Transverse colon (tissue), 4 donors: ENCODE measurements around the gene SLC39A6. TPM values are rescaled to one million over a fixed set of nuclear protein-coding genes. Genes with fewer than 3 reads are reported as not detected.
"Not testable (repeated sequence)": the region's sequence is repeated elsewhere in the genome, so short reads cannot be mapped to it uniquely, and the experiment has no call there.

Source experiments
- DNase-seq: peaks from one replicate; pipeline ENCODE4 v3.0.0-alpha.2; 2019
- H3K27ac ChIP-seq, 4 donors: fragments of 200-600 bp; sonication (generic); 2 replicates each; pipeline ENCODE4 v1.5.1; 2016 to 2018; ENCODE audit warnings: inconsistent platforms in 4 of 4
- H3K27me3 ChIP-seq: fragments of 200-600 bp; sonication (generic); 2 replicates; pipeline ENCODE4 v1.5.1; 2017; ENCODE audit warnings: inconsistent platforms
- H3K36me3 ChIP-seq, 4 donors: fragments of 200-600 bp; sonication (generic); 2 replicates each; pipeline ENCODE4 v1.5.1; 2017 to 2019; ENCODE audit warnings: inconsistent platforms in 4 of 4
- H3K4me1 ChIP-seq, 4 donors: fragments of 200-600 bp; sonication (generic); 2 replicates each; pipeline ENCODE4 v1.5.1; 2017 to 2020; ENCODE audit warnings: inconsistent platforms in 4 of 4
- H3K4me3 ChIP-seq, 4 donors: fragments of 200-600 bp; sonication (generic); 1 replicate in 1 of 4; 2 replicates in 3 of 4; pipeline versions ENCODE4 v1.5.1 to v1.6.1; 2017 to 2019; ENCODE audit warnings: inconsistent platforms in 4 of 4
- H3K9me3 ChIP-seq, 2 donors: fragments of 200-600 bp; sonication (generic); 2 replicates each; pipeline ENCODE4 v1.5.1; 2017 to 2019; ENCODE audit warnings: inconsistent platforms in 2 of 2
- CTCF ChIP-seq, 5 experiments: fragments of 200-600 bp in 3 of 5; fragments of 450-650 bp in 2 of 5; sonication (generic) in 3 of 5; IDR thresholded peaks; 1 replicate in 2 of 5; 2 replicates in 3 of 5; pipeline ENCODE4 v1.5.1; 2016 to 2017; ENCODE audit warnings: antibody characterized with exemption in 5 of 5, inconsistent platforms in 3 of 5, mild to moderate bottlenecking in 2 of 5, moderate library complexity in 1 of 5
- EP300 ChIP-seq: sonication (generic); formaldehyde crosslinking; IDR thresholded peaks from one replicate; pipeline ENCODE4 v1.6.1; 2017; ENCODE audit warnings: antibody characterized with exemption, low read depth
- POLR2A ChIP-seq: fragments of 450-650 bp; IDR thresholded peaks from one replicate; pipeline ENCODE4 v1.6.1; 2016; ENCODE audit warnings: antibody characterized with exemption, mild to moderate bottlenecking, moderate library complexity
- POLR2AphosphoS5 ChIP-seq, 3 donors: sonication (generic); formaldehyde crosslinking; IDR thresholded peaks; one replicate each; pipeline ENCODE4 v1.6.1; 2016; ENCODE audit warnings: antibody characterized with exemption in 3 of 3
- WGBS, 2 donors: methylation state at CpG; one replicate each; pipeline ENCODE4 v1.1.5; 2018; ENCODE audit warnings: low coverage in 1 of 2; 5-methylcytosine and 5-hydroxymethylcytosine counted together
- in situ Hi-C, 4 donors: fragments of 200-750 bp; cut with MboI; loops; one replicate each; pipeline versions ENCODE4 v1.15.0 to v1.15.1; 2017; ENCODE audit warnings: low sequenced_read_pairs in 3 of 4, low pct_ligation_motif_present in 1 of 4, low pct_unique_long_range_greater_than_20kb in 1 of 4
- intact Hi-C: fragments of 100-400 bp; cut with DNase I; formaldehyde crosslinking; loops from one replicate; pipeline ENCODE4 v1.15.1; 2023; ENCODE audit warnings: low total_unique reads
- total RNA-seq, 4 donors: library from RNA; depleted of rRNA; stranded (reverse); fragments of >200 nt; gene quantifications; one replicate each; pipeline ENCODE4 v1.1.0, GENCODE V29; 2016

Gene SLC39A6
- total RNA-seq, 4 donors from 2014 or later: 4.5 to 24.3 (median 19.6) TPM

GRCh38 chr18:36067055-36067957 is 61.8 kb downstream of the SLC39A6 start, which contains the start of gene RPRD1A:
Gene RPRD1A, minus strand, starts transcription at chr18:36067559. Its CDS starts 155 bp downstream, at chr18:36067404.
- H3K27me3 ChIP-seq: no peaks in the 10 kb centered on the region
- in situ Hi-C loops: no loop called here
- intact Hi-C loops: no loop called here
- peak; percentile 99 for DNase-seq
- peak within 1 kb of the TSS; percentile 72 to 94 (median 74) for H3K4me3 ChIP-seq
- WGBS, 2 donors: 1 to 50% methylated on average over 1 to 60 of the region's 66 CpGs
- peak; percentile 62 for TF ChIP-seq POLR2A
- peak; percentile 62 to 83 (median 79) for TF ChIP-seq POLR2AphosphoS5 (IDR thresholded peaks at IDR 0.05)
- peak in 1 of 5 experiments; percentile 16 for TF ChIP-seq CTCF (IDR thresholded peaks at IDR 0.05)
- no peak for TF ChIP-seq EP300
- no peaks in the 10 kb centered on the region for H3K9me3 ChIP-seq
- H3K27ac ChIP-seq: peak within 1 kb of the TSS; percentile 86 to 94 (median 88)
- no peaks in the 10 kb centered on the region for H3K36me3 ChIP-seq
- peaks cover 0 to 15% (median 11%) of the 10 kb centered on the region in 4 donors for H3K4me1 ChIP-seq

GRCh38 chr18:36066686-36067054 is 62.5 kb downstream of the SLC39A6 start:
- Histone ChIP-seq H3K4me1 (peaks cover 0 to 15% (median 11%) of the 10 kb centered on the region in 4 donors), H3K4me3 (peak overlapping the region; percentile 72 to 94 (median 74)), H3K27me3 (no peaks in the 10 kb centered on the region), H3K9me3 (no peaks in the 10 kb centered on the region), H3K27ac (peak overlapping the region; percentile 86 to 94 (median 88)), H3K36me3 (no peaks in the 10 kb centered on the region)
- no peak for DNase-seq
- intact Hi-C loops (no loop called here), in situ Hi-C loops (no loop called here)
- TF ChIP-seq POLR2AphosphoS5 (IDR thresholded peaks at IDR 0.05) (no peak), POLR2A (no peak), CTCF (IDR thresholded peaks at IDR 0.05) (no peak), EP300 (no peak)
- 0% methylated on average over 4 to 5 of the region's 5 CpGs for WGBS, 2 donors

GRCh38 chr18:36066001-36066400 is 63.1 kb downstream of the SLC39A6 start:
- DNase-seq: no peak
- peak overlapping the region in 3 of 4 donors; percentile 72 to 94 (median 76) for H3K4me3 ChIP-seq
- in situ Hi-C loops (no loop called here), intact Hi-C loops (no loop called here)
- peaks cover 0 to 15% (median 11%) of the 10 kb centered on the region in 4 donors for H3K4me1 ChIP-seq
- peak overlapping the region in 1 of 4 donors; percentile 86 for H3K27ac ChIP-seq
- no peaks in the 10 kb centered on the region for H3K36me3 ChIP-seq
- H3K27me3 ChIP-seq: no peaks in the 10 kb centered on the region
- H3K9me3 ChIP-seq: no peaks in the 10 kb centered on the region
- 28 to 31% methylated on average over 5 of the region's 5 CpGs for WGBS, 2 donors
- no peak for TF ChIP-seq POLR2A
- no peak for TF ChIP-seq CTCF (IDR thresholded peaks at IDR 0.05)
- TF ChIP-seq EP300: no peak
- TF ChIP-seq POLR2AphosphoS5 (IDR thresholded peaks at IDR 0.05): no peak

- 95 to 97% methylated on average over 8 to 9 of the region's 9 CpGs for WGBS, 2 donors
- H3K4me3 ChIP-seq, in situ Hi-C loops, H3K27ac ChIP-seq, DNase-seq, H3K27me3 ChIP-seq, H3K9me3 ChIP-seq, H3K36me3 ChIP-seq, intact Hi-C loops: not testable (repeated sequence)
- peaks cover 0 to 15% (median 11%) of the 10 kb centered on the region in 4 donors for H3K4me1 ChIP-seq
Measured at GRCh38 chr18:36064809-36065079, 64.4 kb downstream of the SLC39A6 start.
